NT2/D1 (cell line): ENCODE measurements around the gene FOXK1.

ENCODE experiments used
- DNase-seq: peaks from one replicate; pipeline ENCODE4 v3.0.0-alpha.2; 2011; ENCODE audit warnings: low read depth, low spot score
- H3K27me3 ChIP-seq: 2 replicates; pipeline ENCODE4 v1.6.0; 2011; ENCODE audit warnings: mild to moderate bottlenecking; ENCODE audit not compliant: insufficient read length, insufficient read depth
- H3K36me3 ChIP-seq: 2 replicates; pipeline ENCODE4 v1.6.1; 2011; ENCODE audit warnings: mild to moderate bottlenecking, low read length, mixed read lengths; ENCODE audit not compliant: insufficient read depth, insufficient read length
- H3K4me1 ChIP-seq: 2 replicates; pipeline ENCODE4 v1.5.1; 2011; ENCODE audit not compliant: insufficient read depth, insufficient read length
- H3K4me3 ChIP-seq: 2 replicates; pipeline ENCODE4 v1.5.1; 2011; ENCODE audit warnings: low read depth; ENCODE audit not compliant: insufficient read length
- H3K9ac ChIP-seq: 2 replicates; pipeline ENCODE4 v1.6.0; 2011; ENCODE audit warnings: low read depth; ENCODE audit not compliant: insufficient read length
- H3K9me3 ChIP-seq: 2 replicates; pipeline ENCODE4 v1.5.1; 2011; ENCODE audit warnings: mild to moderate bottlenecking, low read length; ENCODE audit not compliant: insufficient read depth
- SUZ12 ChIP-seq: IDR thresholded peaks from 2 replicates; pipeline ENCODE4 v1.6.1; 2011; ENCODE audit not compliant: insufficient read length, insufficient read depth; ENCODE audit errors: extremely low read depth
- YY1 ChIP-seq: IDR thresholded peaks from 2 replicates; pipeline ENCODE4 v1.6.1; 2011; ENCODE audit not compliant: insufficient read length, insufficient read depth
- ZNF274 ChIP-seq: IDR thresholded peaks from 2 replicates; pipeline ENCODE4 v1.6.1; 2011; ENCODE audit warnings: mild to moderate bottlenecking, low read depth, low read length

FOXK1 gene

GRCh38 chr7:4657640-4658417 lies 24.3 kb upstream of the FOXK1 start:
- Histone ChIP-seq H3K36me3 (no peaks in the 10 kb centered on the region), H3K9me3 (peaks cover 26% of the 10 kb centered on the region), H3K9ac (no peak overlapping the region), H3K27me3 (no peaks in the 10 kb centered on the region), H3K4me3 (no peak overlapping the region), H3K4me1 (no peaks in the 10 kb centered on the region)
- TF ChIP-seq ZNF274 (no peak), SUZ12 (no peak), YY1 (no peak)
- no peak for DNase-seq

GRCh38 chr7:4659551-4660286 lies 22.4 kb upstream of the FOXK1 start:
- peak; percentile 48 for DNase-seq
- Histone ChIP-seq H3K9ac (no peak overlapping the region), H3K4me1 (no peaks in the 10 kb centered on the region), H3K4me3 (no peak overlapping the region), H3K9me3 (peaks cover 26% of the 10 kb centered on the region), H3K36me3 (no peaks in the 10 kb centered on the region), H3K27me3 (no peaks in the 10 kb centered on the region)
- no peak for TF ChIP-seq SUZ12
- TF ChIP-seq ZNF274, result no peak
- TF ChIP-seq YY1, result no peak

DNA sequence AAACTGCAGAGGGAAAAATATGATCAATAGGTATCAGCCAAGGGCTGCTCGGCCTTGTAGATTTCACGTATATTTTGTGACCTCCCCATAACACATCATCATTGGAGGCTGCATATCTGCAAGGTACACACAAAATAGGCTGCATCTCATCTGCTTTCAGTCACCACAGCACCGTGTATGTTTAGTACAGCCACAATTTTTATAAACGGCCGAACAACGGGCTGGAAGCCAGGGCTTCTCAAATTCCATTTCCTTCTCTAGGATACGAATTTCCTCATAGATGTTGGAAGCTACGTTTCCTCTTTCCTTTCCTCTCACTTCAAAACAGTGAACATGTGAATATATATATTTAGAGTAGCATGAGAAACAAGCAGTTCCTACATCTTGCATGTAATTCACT lies 20.2 kb upstream of the FOXK1 start:
- DNase-seq, result no peak
- TF ChIP-seq ZNF274 (no peak), YY1 (no peak), SUZ12 (no peak)
- Histone ChIP-seq H3K9ac (no peak overlapping the region), H3K4me3 (no peak overlapping the region), H3K9me3 (peaks cover 26% of the 10 kb centered on the region), H3K36me3 (no peaks in the 10 kb centered on the region), H3K27me3 (no peaks in the 10 kb centered on the region), H3K4me1 (no peaks in the 10 kb centered on the region)

DNA sequence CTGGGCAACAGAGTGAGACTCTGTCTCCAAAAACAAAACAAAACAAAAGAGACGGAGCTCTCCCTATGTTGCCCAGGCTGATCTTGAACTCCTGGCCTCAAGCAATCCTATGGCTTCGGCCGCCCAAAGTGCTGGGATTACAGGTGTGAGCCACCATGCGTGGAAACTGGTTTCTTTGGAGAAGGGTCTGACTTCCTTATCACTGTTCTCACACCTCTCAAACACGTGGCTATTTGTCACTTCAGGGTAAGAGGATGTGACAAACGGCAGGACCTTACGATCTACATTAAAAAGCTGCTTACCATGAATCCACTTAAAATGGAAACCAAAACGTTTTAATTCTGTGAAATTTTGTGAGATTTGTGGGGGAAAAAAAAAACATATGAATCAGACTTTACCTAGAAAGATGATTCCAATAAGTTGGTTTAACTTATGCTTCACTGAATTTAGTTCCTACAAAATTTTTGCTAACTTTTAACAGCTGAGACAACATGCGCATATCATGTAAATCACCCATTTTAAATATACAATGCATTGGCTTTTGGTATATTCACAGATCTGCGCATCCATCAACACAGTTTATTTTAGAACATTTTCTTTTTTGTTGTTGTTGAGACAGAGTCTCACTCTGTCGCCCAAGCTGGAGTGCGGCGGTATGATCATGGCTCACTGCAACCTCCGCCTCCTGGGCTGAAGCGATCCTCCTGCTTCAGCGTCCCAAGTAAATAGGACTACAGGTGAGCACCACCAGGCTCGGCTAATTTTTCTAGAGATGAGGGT lies 18.7 kb upstream of the FOXK1 start:
- Histone ChIP-seq H3K9me3 (peaks cover 10% of the 10 kb centered on the region; the same call in 1 of the 2 replicates), H3K36me3 (no peaks in the 10 kb centered on the region), H3K9ac (no peak overlapping the region), H3K27me3 (no peaks in the 10 kb centered on the region), H3K4me3 (no peak overlapping the region), H3K4me1 (peaks cover 6% of the 10 kb centered on the region)
- no peak for DNase-seq
- no peak for TF ChIP-seq SUZ12
- no peak for TF ChIP-seq ZNF274
- no peak for TF ChIP-seq YY1

DNA sequence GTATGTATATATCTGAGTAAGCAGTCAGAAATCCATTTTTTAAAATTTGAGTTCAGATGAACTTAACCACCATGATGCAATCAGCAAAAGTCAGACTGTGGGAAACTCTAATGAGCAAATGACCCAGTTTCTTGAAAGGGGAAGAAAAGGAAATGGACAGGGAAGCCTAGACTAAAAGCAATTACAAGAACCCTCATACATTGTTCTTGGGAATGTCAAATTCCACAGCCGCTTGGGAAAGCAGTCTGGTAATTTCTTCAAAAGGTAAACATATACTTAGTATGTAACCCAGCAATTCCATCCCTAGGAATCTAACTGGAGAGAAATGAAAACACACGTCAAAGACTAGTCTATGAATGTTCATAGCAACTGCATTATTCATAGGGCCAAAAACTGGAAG lies 16.4 kb upstream of the FOXK1 start:
- DNase-seq, result no peak
- Histone ChIP-seq H3K4me1 (peaks cover 7% of the 10 kb centered on the region), H3K4me3 (no peak overlapping the region), H3K27me3 (no peaks in the 10 kb centered on the region), H3K9me3 (no peaks in the 10 kb centered on the region), H3K36me3 (no peaks in the 10 kb centered on the region), H3K9ac (no peak overlapping the region)
- TF ChIP-seq SUZ12, result no peak
- TF ChIP-seq ZNF274, result no peak

- H3K4me1 ChIP-seq, result peaks cover 7% of the 10 kb centered on the region
- H3K36me3 ChIP-seq, result no peaks in the 10 kb centered on the region
- H3K4me3 ChIP-seq, result no peak overlapping the region
- DNase-seq, result no peak
- no peaks in the 10 kb centered on the region for H3K27me3 ChIP-seq
- no peaks in the 10 kb centered on the region for H3K9me3 ChIP-seq
- TF ChIP-seq SUZ12 (no peak), YY1 (no peak), ZNF274 (no peak)
- no peak overlapping the region for H3K9ac ChIP-seq
These were observed 14.2 kb upstream of the FOXK1 start for GRCh38 chr7:4667776-4668509.

DNA sequence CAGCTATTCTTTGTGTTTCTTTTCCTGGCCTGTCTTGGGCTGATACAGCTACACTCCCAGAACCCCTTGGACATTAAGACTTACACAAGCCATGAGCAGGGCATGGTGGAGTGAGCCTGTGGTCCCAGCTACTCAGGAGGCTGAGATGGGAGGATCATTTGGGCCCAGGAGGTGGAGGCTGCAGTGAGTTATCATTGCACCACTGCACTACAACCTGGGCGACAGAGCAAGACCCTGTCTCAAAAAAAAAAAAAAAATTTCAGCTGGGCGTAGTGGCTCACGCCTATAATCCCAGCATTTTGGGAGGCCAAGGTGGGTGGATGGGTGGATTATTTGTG lies 13.6 kb upstream of the FOXK1 start:
- no peaks in the 10 kb centered on the region for H3K9me3 ChIP-seq
- H3K4me1 ChIP-seq, result peaks cover 7% of the 10 kb centered on the region
- H3K4me3 ChIP-seq, result no peak overlapping the region
- H3K9ac ChIP-seq, result no peak overlapping the region
- DNase-seq, result no peak
- TF ChIP-seq ZNF274 (no peak), SUZ12 (no peak), YY1 (no peak)
- H3K36me3 ChIP-seq, result no peaks in the 10 kb centered on the region
- no peaks in the 10 kb centered on the region for H3K27me3 ChIP-seq
